ENCODE results near the gene IKZF4. TPM values are rescaled to one million over a fixed set of nuclear protein-coding genes. Genes with fewer than 3 reads are reported as not detected.
"Not testable (repeated sequence)": the region's sequence is repeated elsewhere in the genome, so short reads cannot be mapped to it uniquely, and the experiment has no call there.

IKZF4 gene
- polyA plus RNA-seq, 1 experiment, result 3.9 TPM

DNA sequence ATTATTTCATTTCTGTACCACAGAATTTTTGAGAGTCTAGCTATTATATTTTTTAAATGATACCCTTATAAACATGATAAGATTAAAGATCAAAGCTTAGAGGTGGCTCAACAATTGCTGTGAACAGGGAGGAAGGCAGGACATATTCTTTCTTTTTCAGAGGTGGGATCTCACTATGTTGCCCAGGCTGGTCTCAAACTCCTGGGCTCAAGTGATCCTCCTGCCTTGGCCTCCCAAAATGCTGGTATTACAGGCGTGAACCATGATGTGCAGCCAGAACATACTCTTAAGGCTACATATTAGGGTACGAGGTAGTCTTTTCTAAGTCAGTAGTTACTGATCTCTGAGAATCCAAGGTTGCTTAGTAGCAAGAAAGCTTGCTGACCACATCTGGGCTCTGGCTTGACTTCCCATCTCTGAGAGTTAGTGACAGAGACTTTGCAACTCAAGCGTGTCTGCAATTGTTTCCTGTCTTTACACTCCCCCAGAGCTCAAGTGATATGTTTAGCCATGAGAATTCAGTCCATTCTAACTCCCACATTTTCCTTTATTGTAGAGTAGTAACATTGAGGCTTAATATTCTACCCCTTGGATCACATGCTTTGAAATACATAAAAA, 38.4 kb upstream of the IKZF4 start:
- TF ChIP-seq, protein P1, sequence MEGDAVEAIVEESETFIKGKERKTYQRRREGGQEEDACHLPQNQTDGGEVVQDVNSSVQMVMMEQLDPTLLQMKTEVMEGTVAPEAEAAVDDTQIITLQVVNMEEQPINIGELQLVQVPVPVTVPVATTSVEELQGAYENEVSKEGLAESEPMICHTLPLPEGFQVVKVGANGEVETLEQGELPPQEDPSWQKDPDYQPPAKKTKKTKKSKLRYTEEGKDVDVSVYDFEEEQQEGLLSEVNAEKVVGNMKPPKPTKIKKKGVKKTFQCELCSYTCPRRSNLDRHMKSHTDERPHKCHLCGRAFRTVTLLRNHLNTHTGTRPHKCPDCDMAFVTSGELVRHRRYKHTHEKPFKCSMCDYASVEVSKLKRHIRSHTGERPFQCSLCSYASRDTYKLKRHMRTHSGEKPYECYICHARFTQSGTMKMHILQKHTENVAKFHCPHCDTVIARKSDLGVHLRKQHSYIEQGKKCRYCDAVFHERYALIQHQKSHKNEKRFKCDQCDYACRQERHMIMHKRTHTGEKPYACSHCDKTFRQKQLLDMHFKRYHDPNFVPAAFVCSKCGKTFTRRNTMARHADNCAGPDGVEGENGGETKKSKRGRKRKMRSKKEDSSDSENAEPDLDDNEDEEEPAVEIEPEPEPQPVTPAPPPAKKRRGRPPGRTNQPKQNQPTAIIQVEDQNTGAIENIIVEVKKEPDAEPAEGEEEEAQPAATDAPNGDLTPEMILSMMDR (IDR thresholded peaks at IDR 0.05; ENCODE audit: low read depth, low read length), result no peak
- no peak overlapping the region for H3K4me3 ChIP-seq (ENCODE audit: low read depth, low read length)
- POLR2A ChIA-PET, result interaction anchor here (0.5 to 0.7 kb wide), 2 partner anchors 26 to 62 kb away, joined by 4 to 5 read pairs; no protein-coding TSS in a partner anchor
- no peak for DNase-seq (ENCODE audit: low read depth, low spot score)
- no peaks in the 10 kb centered on the region for H3K27me3 ChIP-seq (ENCODE audit: control insufficient read depth, insufficient read depth, low read length)
- CTCF ChIA-PET, result interaction anchor here (1.1 to 7.0 kb wide), 5 partner anchors 14 to 244 kb away, joined by 3 to 96 read pairs (median 7); partner anchors contain the start of gene SUOX
- no peaks in the 10 kb centered on the region for H3K9me3 ChIP-seq (ENCODE audit: control insufficient read depth, insufficient read depth, low read length)
- no peak overlapping the region for H3K27ac ChIP-seq (ENCODE audit: low read depth, low read length)

DNA sequence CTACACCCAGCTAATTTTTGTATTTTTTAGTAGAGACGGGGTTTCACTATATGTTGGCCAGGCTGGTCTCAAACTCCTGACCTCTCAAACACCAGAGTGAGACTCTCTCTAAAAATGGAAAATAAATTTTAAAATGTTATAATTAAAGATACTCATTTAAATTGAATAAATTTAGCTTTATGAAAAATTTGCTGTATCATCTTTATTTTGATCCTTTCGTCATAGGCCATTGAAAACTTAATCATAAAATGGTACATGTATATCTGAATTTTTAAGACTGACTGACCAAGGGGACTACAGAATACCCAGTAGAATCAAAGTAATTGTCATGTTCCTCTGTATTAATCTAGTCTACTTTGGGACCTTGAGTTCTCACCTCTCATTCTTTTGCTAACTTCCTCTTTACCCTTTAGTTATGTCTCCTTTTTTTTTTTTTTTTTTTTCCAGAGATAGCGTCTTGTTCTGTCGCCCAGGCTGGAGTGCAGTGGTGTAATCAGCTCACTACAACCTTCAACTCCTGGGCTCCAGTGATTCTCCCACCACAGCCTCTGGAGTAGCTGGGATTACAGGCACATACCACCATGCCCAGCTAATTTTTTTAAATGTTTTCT, 37.5 kb upstream of the IKZF4 start:
- Histone ChIP-seq H3K9me3 (ENCODE audit: control insufficient read depth, insufficient read depth, low read length) (no peaks in the 10 kb centered on the region), H3K27ac (ENCODE audit: low read depth, low read length) (no peak overlapping the region), H3K4me3 (ENCODE audit: low read depth, low read length) (no peak overlapping the region), H3K27me3 (ENCODE audit: control insufficient read depth, insufficient read depth, low read length) (no peaks in the 10 kb centered on the region)
- TF ChIP-seq, protein P1 (IDR thresholded peaks at IDR 0.05; ENCODE audit: low read depth, low read length), result no peak
- ChIA-PET CTCF (interaction anchor here (0.6 to 7.0 kb wide), 5 partner anchors 13 to 245 kb away, joined by 3 to 96 read pairs (median 7); partner anchors contain the start of genes SMARCC2 and SUOX), POLR2A (no interaction called here)
- no peak for DNase-seq (ENCODE audit: low read depth, low spot score)

DNA sequence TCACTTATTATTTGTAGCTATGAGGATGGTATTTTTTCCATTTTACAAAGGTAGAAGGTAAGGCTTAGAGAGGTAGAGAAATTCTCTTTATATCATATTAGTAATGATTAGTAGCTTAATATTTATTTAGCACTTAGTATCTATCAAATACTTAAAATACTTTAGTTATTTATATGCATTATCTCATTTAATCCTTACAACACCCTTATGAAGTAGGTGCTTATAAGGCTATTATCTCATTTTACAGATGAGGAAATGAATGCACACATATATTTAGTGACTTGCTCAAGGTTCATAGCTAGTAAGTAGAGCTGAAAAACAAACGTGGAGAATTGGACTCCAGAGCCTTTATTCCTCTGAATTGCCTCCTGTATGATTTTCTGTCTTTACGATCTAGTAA, 36.0 kb upstream of the IKZF4 start:
- ChIA-PET POLR2A (interaction anchor here (0.6 to 0.7 kb wide), 2 partner anchors 11 to 146 kb away, joined by 4 to 6 read pairs; no protein-coding TSS in a partner anchor), CTCF (interaction anchor here (0.6 to 7.0 kb wide), 7 partner anchors 9 to 246 kb away, joined by 3 to 96 read pairs (median 5); partner anchors contain the start of gene SUOX)
- Histone ChIP-seq H3K4me3 (ENCODE audit: low read depth, low read length) (no peak overlapping the region), H3K9me3 (ENCODE audit: control insufficient read depth, insufficient read depth, low read length) (no peaks in the 10 kb centered on the region), H3K27ac (ENCODE audit: low read depth, low read length) (no peak overlapping the region), H3K27me3 (ENCODE audit: control insufficient read depth, insufficient read depth, low read length) (no peaks in the 10 kb centered on the region)
- no peak for DNase-seq (ENCODE audit: low read depth, low spot score)
- TF ChIP-seq, protein P1 (IDR thresholded peaks at IDR 0.05; ENCODE audit: low read depth, low read length), result no peak

GRCh38 chr12:55985341-55985740, 35.5 kb upstream of the IKZF4 start:
- no peak for DNase-seq (ENCODE audit: low read depth, low spot score)
- POLR2A ChIA-PET, result interaction anchor here (0.6 to 0.7 kb wide), 2 partner anchors 11 to 147 kb away, joined by 4 to 6 read pairs; no protein-coding TSS in a partner anchor
- CTCF ChIA-PET, result interaction anchor here (0.9 to 7.0 kb wide), 7 partner anchors 8 to 246 kb away, joined by 3 to 96 read pairs (median 5); partner anchors contain the start of genes RAB5B and SUOX
- no peak overlapping the region for H3K4me3 ChIP-seq (ENCODE audit: low read depth, low read length)
- TF ChIP-seq, protein P1 (IDR thresholded peaks at IDR 0.05; ENCODE audit: low read depth, low read length), result no peak
- no peak overlapping the region for H3K27ac ChIP-seq (ENCODE audit: low read depth, low read length)
- no peaks in the 10 kb centered on the region for H3K9me3 ChIP-seq (ENCODE audit: control insufficient read depth, insufficient read depth, low read length)
- H3K27me3 ChIP-seq (ENCODE audit: control insufficient read depth, insufficient read depth, low read length), result no peaks in the 10 kb centered on the region

DNA sequence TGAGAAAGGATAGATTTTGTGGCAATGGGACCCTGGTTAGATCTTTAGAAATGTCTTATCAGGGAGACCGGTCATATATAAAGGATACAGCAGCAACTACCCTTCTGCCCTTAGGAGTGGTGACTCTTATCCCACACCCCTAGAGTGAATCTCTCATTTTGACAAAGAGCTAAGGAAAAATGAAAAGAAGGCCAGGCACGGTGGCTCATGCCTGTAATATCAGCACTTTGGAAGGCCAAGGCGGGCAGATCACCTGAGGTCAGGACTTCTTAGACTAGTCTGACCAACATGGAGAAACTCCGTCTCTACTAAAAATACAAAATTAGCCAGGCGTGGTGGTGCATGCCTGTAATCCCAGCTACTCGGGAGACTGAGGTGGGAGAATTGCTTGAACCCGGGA, 34.9 kb upstream of the IKZF4 start:
- H3K4me3 ChIP-seq (ENCODE audit: low read depth, low read length); H3K9me3 ChIP-seq (ENCODE audit: control insufficient read depth, insufficient read depth, low read length); H3K27me3 ChIP-seq (ENCODE audit: control insufficient read depth, insufficient read depth, low read length); H3K27ac ChIP-seq (ENCODE audit: low read depth, low read length); POLR2A ChIA-PET; DNase-seq (ENCODE audit: low read depth, low spot score): not testable (repeated sequence)
- CTCF ChIA-PET, result interaction anchor here (0.6 to 7.0 kb wide), 5 partner anchors 10 to 86 kb away, joined by 3 to 96 read pairs (median 6); partner anchors contain the start of genes RAB5B and SUOX
